Nephron (organoid): ENCODE measurements around the gene POLR1C.

Experiments
- H3K27ac Mint-ChIP-seq, 3 experiments: 2 replicates each; pipeline ENCODE4 v1.8.0; 2020; ENCODE audit warnings: mixed read lengths in 3 of 3, mild to moderate bottlenecking in 2 of 3, moderate library complexity in 1 of 3
- H3K27me3 Mint-ChIP-seq: 2 replicates; pipeline ENCODE4 v1.8.0; 2021; ENCODE audit warnings: low read depth, mild to moderate bottlenecking, moderate library complexity, mixed read lengths
- H3K36me3 Mint-ChIP-seq: 2 replicates; pipeline ENCODE4 v1.8.0; 2020; ENCODE audit warnings: low read depth, mixed read lengths
- H3K4me1 Mint-ChIP-seq: 2 replicates; pipeline ENCODE4 v1.8.0; 2020; ENCODE audit warnings: mixed read lengths
- H3K4me3 Mint-ChIP-seq, 3 experiments: 2 replicates each; pipeline ENCODE4 v1.8.0; 2020; ENCODE audit warnings: mild to moderate bottlenecking in 3 of 3, mixed read lengths in 3 of 3, moderate library complexity in 2 of 3
- H3K9me3 Mint-ChIP-seq: 2 replicates; pipeline ENCODE4 v1.8.0; 2020; ENCODE audit warnings: mixed read lengths
- CTCF ChIP-seq, 3 experiments: fragments of 200-600 bp; sonication (generic); IDR thresholded peaks; one replicate each; pipeline ENCODE4 v1.5.0; 2021; ENCODE audit warnings: antibody characterized with exemption in 3 of 3; ENCODE audit not compliant: unreplicated experiment in 3 of 3

The POLR1C gene

GRCh38 chr6:43471399-43471798, 45.5 kb upstream of the POLR1C start:
- no peaks in the 10 kb centered on the region for H3K9me3 Mint-ChIP-seq
- TF ChIP-seq CTCF (IDR thresholded peaks at IDR 0.05; ENCODE audit: unreplicated experiment in 3 of 3): no peak
- H3K27me3 Mint-ChIP-seq: peaks cover 13% of the 10 kb centered on the region

GRCh38 chr6:43472515-43472914, 44.4 kb upstream of the POLR1C start:
- Mint-ChIP-seq H3K4me1 (peaks cover 17% of the 10 kb centered on the region), H3K4me3 (no peak overlapping the region), H3K27me3 (peaks cover 13% of the 10 kb centered on the region), H3K27ac (no peak overlapping the region), H3K9me3 (no peaks in the 10 kb centered on the region), H3K36me3 (no peaks in the 10 kb centered on the region)
- TF ChIP-seq CTCF (IDR thresholded peaks at IDR 0.05; ENCODE audit: unreplicated experiment in 3 of 3): no peak

More at GRCh38 chr6:43471399-43471798, 45.5 kb upstream of the POLR1C start:
- Mint-ChIP-seq H3K4me3 (no peak overlapping the region), H3K4me1 (peaks cover 7% of the 10 kb centered on the region), H3K36me3 (no peaks in the 10 kb centered on the region), H3K27ac (no peak overlapping the region)

- peaks cover 35% of the 10 kb centered on the region for H3K4me1 Mint-ChIP-seq
Observed at GRCh38 chr6:43475516-43475915, 41.4 kb upstream of the POLR1C start.

GRCh38 chr6:43476746-43477145, 40.1 kb upstream of the POLR1C start:
- Mint-ChIP-seq H3K4me1 (peaks cover 44% of the 10 kb centered on the region), H3K36me3 (no peaks in the 10 kb centered on the region), H3K9me3 (no peaks in the 10 kb centered on the region), H3K27ac (peak overlapping the region; percentile 89 to 94 (median 90)), H3K4me3 (peak overlapping the region; percentile 86 to 99 (median 90)), H3K27me3 (peaks cover 6% of the 10 kb centered on the region)
- no peak for TF ChIP-seq CTCF (IDR thresholded peaks at IDR 0.05; ENCODE audit: unreplicated experiment in 3 of 3)

More at GRCh38 chr6:43475516-43475915, 41.4 kb upstream of the POLR1C start:
- no peaks in the 10 kb centered on the region for H3K36me3 Mint-ChIP-seq
- H3K9me3 Mint-ChIP-seq: no peaks in the 10 kb centered on the region
- peak overlapping the region in 2 of 3 experiments; percentile 69 to 72 for H3K4me3 Mint-ChIP-seq
- peak overlapping the region; percentile 37 to 70 (median 54) for H3K27ac Mint-ChIP-seq
- no peak for TF ChIP-seq CTCF (IDR thresholded peaks at IDR 0.05; ENCODE audit: unreplicated experiment in 3 of 3)
- peaks cover 6% of the 10 kb centered on the region for H3K27me3 Mint-ChIP-seq

GRCh38 chr6:43477235-43478007, 39.5 kb upstream of the POLR1C start, which contains the start of gene TJAP1:
TJAP1 (plus strand) TSS chr6:43477570; CDS start chr6:43499002, 21,432 bp downstream.
- Mint-ChIP-seq H3K4me3 (peak within 1 kb of the TSS; percentile 86 to 99 (median 90)), H3K27me3 (peaks cover 6% of the 10 kb centered on the region), H3K9me3 (no peaks in the 10 kb centered on the region), H3K4me1 (peaks cover 49% of the 10 kb centered on the region), H3K36me3 (peaks cover 3% of the 10 kb centered on the region), H3K27ac (peak within 1 kb of the TSS; percentile 89 to 94 (median 90))
- no peak for TF ChIP-seq CTCF (IDR thresholded peaks at IDR 0.05; ENCODE audit: unreplicated experiment in 3 of 3)

- peaks cover 50% of the 10 kb centered on the region for H3K4me1 Mint-ChIP-seq
- H3K27ac Mint-ChIP-seq: peak overlapping the region; percentile 89 to 94 (median 90)
- no peak for TF ChIP-seq CTCF (IDR thresholded peaks at IDR 0.05; ENCODE audit: unreplicated experiment in 3 of 3)
- peaks cover 4% of the 10 kb centered on the region for H3K36me3 Mint-ChIP-seq
- peak overlapping the region; percentile 86 to 99 (median 90) for H3K4me3 Mint-ChIP-seq
- H3K27me3 Mint-ChIP-seq: peaks cover 6% of the 10 kb centered on the region
- H3K9me3 Mint-ChIP-seq: no peaks in the 10 kb centered on the region
Observed at GRCh38 chr6:43478008-43478372, 38.9 kb upstream of the POLR1C start.
